NCI-H774 (cell line): ENCODE measurements around the gene ASPG.
"Not testable (repeated sequence)": the region's sequence is repeated elsewhere in the genome, so short reads cannot be mapped to it uniquely, and the experiment has no call there.

Experiments used
- DNase-seq: peaks from one replicate; lab custom pipeline; 2025; lab: John Stamatoyannopoulos, UW

Gene ASPG

DNA sequence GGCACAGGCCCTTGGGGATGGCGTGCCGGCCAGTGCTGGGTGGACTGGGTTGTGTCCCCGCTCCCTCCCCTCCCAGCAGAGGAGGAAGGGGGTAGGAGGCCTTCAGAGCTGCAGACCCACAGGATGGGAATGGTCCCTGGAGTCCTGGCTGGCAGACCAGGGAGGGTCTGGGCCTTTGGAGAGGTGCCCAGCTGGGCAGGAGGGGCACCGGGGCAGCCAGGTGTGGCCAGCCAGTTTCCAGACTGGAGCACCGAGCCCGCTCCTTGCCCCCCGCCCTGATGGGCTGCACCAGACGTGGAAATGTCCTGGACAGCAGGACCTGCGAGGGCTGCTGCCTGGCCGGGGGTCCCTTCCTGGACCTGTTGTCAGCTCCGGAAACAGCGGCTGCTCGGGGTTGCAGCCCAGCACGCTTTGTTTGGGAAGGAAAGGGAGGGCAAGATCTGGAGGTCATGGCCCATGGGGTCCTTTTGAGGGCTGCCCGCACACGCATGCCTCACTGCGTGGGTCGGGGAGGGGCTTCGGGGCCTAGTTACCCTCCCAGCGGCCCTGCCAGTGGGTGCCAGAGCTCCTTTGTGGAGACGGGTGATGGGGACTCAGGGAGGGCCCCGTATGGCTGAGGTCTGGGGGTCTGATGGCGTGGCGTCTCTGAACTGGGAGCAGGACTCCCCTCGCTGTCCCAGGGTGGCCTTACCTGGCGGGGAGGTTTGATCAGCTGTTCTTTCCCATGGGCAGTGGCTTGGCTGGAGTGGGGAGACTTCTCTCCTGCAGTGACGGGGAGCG, 62.0 kb downstream of the ASPG start:
- DNase-seq = no peak

DNA sequence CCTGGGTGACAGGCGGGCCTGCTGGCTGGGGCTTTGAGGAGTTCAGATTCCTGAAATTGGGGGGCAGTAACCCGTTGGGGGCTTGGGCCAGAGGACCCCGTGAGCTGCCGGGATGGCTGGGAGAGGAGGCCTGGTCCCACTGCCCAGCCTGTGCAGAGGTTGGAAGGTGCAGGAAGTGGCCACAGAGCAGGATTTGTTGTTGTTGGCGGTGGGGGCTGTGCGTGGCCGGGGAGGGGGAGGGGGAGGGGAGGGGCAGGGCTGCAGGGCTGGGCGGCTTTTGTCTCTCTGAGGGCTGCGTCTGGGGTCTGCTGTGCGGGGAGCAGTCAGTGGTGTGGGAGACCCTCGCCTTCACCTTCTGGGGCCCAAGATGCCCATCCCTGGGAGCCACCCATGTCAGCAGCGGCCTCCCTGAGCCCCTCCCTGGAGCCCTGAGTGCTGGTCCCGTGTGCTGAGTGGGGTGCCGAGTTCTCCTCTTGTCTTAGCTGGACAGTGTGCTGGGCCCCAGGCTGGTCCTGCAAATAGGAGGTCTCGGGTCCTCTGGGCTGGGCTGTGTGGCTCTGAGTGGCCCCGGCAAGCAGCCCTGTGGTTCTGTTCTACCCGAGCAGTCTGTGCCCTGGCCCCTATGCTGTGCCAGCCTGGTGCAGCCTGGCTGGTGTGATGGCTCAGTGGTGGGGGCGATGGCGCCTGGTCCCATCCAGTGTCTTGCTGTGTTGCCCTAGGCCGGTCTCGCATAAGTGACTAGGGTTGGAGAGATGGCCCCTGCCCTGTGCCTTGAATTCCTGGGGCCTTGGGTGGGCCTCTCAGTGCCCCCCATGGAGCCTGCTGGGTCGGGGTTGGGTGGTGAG, 63.2 kb downstream of the ASPG start:
- no peak for DNase-seq

DNA sequence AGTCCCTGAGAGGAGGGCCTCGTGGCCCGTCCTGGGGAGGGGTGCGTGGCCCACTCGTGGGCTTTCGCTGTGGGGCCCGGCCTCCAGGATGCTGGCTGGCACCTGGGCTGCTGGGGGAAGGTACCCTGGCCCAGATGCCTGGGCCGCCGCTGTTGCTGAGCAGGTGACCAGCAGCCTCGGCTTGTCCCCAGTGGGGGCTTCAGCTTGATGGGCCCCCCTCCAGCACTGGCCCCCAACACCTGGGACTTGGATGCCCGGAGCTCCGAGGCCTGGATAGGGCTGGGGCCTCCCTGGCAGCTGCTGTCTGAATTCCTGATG, 63.7 kb downstream of the ASPG start:
- DNase-seq = no peak

DNA sequence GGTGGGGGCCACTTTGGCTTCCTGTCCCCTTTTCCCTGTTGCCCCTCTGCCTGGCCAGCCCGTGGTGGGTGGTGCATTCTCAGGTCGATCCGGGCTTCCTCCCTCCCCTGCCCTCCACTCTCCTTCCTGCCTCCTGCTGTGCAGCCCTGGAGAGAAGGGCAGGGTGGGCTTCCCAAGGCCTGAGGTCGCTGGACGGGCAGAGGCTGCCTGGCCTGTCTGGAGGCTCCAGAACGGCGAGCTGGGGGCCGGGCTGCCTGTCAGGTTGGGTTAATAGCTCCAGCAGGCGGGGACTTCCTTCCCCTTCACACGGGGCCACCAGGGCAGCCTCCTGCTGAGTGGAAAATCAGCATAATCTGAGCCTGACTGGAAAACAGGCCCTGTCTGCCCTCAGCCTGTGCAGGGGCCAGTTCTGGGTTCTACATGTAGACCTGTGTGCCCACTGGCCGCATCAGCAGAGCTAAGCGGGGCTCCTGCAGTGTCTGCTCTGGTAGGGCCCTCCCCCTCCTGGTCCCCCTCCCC, 64.2 kb downstream of the ASPG start:
- DNase-seq = no peak

DNA sequence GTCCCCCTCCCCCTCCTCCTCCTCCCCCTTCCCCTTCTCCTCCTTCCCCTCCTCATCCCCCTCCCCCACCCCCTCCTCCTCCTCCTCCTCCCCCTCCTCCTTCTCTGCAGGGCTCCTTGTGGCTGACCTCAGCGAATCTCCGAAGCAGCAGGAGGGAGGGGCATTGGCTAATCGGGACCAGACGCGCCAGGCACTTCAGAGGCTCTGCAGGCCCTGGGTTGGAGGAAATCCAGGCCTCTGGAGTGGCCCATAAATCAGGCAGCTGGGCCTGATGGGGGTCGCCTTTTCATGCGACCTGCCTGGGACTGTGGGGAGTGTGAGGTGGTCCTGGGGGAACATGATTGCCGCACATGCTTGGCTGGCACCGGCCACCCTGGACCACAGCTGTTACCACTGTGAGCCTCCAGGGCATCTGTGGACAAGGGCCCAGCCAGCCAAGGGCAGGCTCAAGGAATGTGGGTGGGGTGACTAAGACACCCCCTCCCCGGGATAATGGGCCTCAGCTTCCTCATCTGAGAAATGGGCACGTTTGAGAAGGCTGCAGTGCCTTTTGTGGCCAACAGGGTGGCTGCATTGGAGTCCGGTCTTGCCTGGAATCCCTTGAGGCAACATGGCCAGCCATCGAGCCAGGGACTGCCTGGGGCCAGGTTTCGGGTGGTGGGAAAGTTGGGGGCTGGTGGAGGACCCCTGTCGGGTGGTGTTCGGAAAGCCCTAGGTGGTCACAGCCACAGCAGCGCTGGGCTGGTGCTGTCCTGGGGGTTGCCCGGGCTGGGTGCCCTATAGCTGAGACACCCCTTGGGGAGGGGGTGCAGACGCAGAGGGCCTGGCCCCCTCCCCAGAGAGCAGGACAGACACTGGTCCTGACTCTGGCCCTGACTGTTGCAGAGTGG, 64.9 kb downstream of the ASPG start:
- no peak for DNase-seq

DNA sequence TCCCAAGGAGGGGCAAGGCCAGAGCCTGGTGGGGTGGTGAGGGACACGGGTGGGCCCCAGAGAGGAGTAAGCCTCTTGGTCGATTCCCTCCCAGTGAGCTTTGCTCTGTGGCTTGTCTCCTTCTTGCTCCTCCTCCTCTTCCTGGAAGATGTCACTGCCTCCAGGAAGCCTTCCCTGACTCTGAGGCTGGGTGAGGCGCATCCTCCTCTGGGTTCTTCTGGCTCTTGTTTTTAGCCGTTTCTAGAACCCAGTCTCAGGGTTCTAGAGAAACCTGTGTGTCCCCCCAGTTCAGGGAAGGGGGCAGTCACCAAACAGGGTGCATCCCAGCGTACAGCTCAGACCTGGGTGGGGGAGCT, 65.5 kb downstream of the ASPG start:
- no peak for DNase-seq

DNA sequence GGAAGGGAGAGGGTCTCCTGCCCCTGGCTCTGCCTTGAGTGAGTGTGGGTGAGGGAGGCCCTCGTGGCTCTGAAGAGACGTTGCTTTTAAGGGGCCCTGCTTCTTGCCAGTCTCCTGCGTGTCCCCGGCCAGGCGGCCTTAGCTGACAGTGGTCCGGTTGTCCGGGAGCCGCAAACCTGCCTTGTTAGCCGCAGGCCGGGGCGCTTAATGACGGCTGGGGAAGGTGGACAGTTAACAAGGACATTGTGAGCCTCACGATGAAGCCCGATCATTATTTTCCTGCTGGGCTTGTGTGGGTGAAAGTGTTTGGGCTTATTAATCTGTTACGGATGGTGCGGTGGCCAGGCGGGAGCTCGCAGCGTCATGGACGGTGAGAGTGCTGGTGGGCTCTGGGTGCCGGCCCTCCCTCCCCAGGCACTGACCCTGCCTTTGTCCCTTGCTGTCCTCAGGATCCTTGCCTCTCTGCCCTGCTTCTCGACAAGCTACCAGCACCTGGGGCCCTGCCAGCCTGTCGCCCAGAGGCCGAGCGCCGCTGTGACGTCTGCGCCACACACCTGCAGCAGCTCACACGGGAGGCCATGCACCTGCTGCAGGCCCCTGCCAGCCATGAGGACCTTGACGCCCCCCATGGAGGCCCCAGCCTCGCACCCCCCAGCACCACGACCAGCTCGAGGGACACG, 66.2 kb downstream of the ASPG start:
- DNase-seq = no peak

DNA sequence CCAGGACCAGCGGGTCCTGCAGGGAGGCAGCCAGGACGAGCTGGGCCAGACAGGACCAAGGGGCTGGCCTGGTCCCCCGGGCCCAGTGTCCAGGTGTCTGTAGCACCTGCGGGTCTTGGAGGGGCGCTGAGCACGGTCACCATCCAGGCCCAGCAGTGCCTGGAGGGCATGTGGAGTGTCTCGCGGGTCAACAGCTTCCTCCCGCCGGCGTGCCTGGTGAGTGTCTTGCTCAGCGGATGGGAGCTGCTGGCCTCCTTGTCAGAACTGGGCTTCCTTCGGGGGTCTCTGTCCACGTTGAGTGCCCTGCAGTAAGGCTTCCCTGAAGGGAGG, 66.7 kb downstream of the ASPG start:
- no peak for DNase-seq

DNA sequence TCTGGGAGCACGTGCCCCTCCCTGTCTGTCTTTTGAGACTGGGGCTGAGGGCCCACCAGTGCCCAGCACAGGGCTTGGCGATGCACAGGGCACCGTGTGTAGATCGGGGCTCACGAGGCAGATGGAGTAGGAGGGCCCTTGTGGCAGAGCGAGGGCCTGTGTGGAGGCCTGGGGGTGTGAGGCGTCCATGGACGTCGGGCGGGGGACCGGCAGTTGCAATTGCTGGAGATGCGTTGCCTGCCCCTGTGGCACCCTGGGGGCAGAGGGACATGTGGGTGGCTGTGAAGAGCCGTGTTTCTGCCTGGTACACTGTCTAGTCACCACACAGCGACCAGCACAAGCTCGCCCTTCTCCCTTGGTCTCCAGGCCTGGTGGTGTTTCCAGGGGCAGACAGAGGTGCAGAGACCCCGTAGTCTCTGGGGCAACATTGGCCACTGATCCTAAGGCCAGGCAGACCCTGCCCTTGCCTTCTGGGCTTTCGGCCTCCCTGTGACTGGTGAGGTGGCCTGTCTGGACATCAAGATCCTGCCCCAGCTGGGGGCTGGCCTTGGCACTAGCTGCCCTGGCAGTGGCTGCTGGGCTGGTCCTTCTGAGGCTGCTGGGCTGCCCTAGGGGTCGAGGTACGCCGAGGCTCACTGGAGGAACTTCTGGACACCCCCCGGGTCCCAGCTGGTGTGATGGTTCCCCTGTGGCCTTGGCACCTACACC, 67.3 kb downstream of the ASPG start:
- DNase-seq = no peak

DNA sequence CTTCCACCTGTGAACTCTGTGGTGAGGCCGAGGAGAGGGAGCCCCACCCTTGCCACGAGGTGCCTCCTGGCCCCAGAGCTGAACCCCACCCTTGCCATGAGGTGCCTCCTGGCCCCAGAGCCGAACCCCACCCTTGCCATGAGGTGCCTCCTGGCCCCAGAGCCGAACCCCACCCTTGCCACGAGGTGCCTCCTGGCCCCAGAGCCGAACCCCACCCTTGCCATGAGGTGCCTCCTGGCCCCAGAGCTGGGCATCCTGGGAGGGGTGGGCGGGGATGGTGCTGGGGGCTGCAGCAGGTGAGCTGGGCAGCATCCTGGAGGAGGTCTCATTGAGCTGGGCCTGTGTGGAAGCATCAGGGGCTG, 67.9 kb downstream of the ASPG start:
- not testable (repeated sequence) for DNase-seq

DNA sequence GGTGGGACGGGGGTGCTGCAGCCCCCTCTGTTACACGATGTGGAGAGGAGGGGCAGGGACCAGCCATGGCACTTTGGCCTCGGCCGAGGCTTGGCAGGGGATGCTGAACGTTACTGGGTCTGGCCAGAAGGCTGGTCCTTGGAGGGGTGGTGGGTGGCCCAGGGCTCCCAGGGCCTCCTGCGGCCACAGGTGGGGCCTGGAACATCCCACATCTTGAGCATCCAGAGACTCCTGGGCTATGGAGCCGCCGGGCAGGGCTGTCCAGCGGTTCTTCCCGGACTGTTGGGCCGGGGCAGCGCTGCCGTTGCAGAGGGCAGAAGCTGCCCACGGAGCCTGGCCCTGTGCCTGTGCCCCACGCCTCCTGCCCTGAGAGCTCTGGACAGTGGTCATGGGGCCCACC, 68.7 kb downstream of the ASPG start:
- no peak for DNase-seq

DNA sequence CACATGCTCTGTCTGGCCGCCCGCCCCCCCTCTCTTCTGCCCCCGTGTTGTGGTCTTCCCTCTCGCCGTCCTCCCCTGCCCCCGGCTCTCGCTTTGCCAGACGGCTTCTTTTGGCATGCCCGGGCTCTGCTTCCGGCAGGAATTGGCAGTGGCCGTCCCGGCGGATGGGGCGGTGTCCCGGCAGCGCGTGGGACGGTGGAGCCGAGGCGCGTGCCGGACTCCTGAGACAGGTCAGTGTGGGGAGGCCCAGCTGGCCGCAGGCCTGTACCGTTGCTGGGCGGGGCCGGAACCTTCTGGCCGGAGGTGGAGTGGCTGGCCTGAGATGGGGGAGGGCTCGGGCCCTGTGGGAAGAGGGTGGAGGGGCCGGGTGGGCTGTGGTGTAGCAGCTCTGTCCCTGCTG, 70.0 kb downstream of the ASPG start:
- no peak for DNase-seq

DNA sequence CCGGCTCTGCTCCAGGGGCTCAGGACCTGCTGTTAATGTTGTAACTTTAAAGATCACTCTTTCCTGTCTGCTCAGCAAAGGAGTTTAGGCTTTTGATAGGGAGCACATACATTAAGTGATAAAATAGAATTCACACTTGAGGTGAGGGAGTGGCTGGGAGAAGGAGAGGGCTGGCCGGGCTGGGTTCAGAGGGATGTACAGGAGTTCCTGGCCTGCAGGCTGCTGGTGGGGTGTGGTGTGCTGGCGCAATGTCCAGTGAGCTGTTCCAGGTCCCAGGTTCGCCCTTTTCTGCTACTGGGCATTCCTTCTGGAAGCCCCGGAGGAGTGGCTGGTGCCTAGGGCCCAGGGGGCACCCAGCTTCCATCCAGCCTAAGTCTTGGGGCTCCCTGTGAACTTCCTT, 70.6 kb downstream of the ASPG start:
- DNase-seq = no peak

DNA sequence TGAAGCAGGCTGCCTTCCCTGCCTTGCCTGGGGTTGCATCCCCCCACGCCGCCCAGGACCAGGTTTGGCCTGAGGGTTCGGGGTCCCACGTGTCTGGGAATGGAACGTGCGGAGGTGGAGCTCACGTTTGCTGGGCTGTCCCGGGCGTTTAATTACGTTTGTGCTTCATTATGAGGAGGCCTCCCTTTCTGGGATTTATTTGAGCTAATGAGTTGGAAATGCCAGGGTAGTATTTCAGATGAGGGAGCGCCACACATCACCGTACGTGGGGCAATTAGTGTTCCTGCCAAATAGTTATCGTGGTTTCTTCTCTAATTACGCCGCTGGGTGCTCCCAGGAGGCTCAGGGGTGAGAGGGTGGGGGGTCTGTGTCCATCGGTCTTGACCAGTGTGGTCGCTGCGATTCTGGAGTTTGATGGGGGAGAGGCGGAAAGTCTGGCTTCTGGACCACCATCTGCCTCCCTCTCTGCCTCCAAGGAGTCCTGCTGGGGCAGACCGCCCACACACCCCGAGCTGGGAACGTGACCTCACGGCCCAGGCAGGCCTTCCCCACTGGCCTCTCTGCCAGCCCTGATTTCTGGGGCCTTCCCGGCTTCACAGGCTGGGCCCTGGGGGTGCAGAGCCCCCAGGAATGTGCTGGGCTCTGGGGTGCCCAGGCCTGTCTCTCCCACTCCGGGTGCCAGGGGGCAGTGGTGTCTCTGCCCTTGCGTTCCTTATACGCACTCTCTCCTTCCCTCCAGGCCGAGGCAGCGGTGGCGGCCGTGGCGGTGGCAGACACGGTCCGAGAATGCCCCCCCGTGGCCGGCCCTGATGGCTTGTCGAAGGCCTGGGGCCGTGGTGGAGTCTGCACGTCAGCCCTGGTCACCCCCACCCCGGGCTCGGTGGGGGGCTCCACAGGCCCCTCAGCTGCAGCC, 71.8 kb downstream of the ASPG start:
- DNase-seq = no peak

DNA sequence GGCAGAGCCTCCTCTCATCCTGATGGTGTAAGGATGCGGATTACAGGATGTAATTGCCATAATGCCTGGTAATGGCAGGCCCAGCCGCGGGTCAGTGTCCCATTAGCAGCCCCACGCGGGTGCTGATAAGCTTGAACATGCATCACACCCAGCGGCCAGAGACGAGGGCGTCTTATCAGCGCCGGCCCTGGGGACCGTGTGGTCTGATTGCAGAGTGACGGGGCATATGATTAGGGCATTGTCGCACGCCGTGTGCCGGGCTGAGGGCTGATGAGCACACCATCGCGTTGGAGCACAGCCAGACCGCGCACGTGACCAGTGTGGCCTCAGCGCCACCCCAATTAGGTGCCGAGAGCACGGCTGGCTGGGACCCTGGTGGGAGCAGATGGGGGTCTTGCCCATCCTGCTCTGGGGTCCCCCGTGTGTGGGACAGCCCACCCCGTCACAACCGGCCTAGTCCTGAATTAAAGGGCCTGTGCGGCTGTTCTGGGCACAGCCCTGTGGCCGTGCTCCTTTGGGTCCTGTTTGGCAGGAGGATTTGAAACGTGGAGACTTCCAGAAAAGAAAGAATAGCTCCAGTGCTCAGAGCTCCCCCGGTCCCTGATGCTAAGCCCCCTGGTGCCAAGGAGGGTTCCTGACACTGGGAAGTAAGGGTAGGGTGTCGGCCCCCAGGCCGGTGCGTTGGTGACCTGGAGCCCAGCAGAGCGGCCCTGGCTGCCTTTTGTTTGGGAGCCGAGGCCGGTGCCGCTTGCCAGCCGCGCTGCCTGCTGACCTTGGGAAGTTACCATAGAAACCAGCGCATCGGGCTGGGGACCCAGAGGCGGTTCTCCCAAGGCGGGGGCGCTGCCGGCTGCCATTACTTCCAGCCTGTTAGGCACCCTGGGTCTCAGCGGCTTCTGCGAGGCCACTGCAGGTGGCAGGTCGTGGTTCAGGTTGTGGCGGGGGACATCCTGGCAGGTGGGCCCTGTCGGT, 73.6 kb downstream of the ASPG start:
- no peak for DNase-seq

DNA sequence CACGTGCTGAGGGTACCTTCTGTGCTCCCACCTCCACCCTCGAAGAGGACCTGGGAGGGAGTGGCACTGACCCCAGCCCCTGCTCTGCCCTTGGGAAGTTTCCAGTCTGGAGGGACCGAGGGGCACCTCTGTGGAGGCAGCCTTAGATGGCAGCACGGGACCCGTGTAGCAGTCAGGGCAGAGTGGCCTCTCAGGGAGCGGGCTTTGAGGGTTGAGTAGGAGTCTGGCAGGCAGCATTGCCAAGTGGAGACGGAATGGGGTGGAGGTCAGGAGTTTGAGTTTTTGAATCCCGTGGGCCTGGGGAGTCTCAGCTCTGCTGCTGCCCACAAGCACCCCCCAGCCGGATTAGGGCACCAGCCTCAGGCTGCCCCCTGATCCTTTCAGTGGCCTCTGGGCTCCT, 74.5 kb downstream of the ASPG start:
- no peak for DNase-seq

DNA sequence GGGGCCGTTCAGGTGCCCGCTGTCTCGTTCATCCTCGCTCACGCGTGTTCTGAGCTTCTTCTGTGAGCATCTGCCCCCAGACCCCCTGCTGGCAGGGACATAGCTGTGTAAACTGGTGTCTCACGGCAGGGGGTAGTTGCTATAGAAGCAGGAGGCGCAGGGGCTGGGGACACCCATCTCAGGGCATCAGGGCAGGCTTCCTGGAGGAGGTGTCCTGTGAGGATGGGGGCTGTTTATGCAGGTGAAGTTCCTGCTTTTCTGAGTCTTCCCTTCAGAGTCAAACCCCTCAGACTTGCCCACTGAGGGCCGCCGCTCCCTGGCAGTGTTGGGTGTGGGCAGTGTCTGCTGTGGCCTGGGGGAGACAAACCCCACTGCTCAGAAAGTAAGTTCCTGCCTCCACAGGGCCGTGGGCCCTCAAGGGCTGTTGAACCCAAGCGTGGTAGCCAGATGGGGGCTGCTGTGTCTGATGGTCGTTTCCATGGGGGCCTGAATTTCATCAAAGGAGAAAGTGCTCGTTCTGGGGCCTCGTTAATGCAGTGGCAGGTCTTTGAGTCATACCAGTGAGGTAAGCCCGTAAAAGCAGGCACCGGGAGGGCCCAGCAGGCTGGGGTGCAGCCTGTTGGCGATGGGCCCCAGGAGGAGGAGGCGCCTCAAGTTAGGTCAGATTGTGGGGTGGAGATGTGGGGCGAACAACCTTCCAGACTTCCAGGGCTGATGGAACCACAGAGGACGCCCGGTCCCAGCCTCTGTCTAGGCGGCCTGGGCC, 76.3 kb downstream of the ASPG start:
- DNase-seq = no peak

DNA sequence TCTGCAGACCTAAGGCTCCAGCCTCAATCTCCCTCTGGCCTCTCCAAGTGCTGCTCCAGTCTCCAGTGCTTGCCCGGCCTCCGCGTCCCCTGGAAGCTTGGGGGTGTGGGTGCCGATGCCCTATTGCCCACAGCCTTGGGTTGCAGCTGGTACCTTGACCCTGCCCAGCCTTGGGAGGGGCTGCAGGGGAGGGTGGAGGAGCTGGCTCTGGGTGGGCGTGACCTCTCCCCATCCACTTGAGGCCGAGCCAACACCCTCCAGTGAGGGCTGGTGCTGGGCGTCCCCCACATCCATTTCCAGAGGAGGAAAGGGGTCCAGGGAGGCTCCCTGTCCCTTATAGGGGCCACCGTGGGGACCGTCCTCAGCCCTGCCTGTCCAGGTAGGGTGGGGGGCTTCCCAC, 77.0 kb downstream of the ASPG start:
- no peak for DNase-seq
